CD1c-positive myeloid dendritic cell (primary cell): ENCODE measurements around the gene C1orf174.

ENCODE experiments used
- DNase-seq: peaks from one replicate; pipeline ENCODE4 v3.0.0-alpha.2; 2016; ENCODE audit errors: extremely low spot score

The C1orf174 gene

DNA sequence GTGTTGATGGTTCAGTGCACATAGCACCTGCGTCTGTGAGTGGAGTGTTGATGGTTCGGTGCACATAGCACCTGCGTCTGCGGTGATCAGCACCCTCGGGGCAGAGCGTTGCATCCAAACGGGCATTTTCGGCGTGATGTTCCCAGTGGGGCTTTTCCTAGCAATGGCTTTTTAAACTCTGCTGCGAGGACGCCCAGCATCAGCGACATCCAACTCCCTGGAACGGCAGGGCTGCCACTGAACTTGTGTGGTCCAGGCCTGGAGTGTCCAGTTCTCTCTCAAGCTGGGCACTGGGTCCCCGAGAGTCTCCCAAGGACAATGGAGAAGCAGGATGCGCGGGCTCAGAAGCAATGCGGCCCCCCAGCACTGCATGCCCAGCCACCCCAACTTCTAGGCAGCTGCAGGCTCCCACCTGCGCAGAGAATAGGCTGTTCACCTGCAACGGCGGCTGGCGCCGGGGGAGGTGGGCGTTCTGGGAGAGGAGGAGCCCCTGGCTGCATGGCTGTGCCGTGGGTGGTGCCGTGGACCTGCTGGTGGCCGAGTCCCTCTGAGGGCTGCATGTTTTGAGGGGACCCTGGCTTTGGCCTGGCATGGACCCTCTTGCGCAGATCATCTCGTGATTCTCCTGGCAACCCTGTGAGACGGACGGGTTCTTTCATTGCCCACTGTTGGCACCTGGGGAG is 10.1 kb upstream of the C1orf174 start:
- DNase-seq: no peak

- DNase-seq: no peak
Measured at GRCh38 chr1:3909615-3910014, 9.5 kb upstream of the C1orf174 start.

- DNase-seq: no peak
Measured at GRCh38 chr1:3908886-3909517, 8.9 kb upstream of the C1orf174 start.

DNA sequence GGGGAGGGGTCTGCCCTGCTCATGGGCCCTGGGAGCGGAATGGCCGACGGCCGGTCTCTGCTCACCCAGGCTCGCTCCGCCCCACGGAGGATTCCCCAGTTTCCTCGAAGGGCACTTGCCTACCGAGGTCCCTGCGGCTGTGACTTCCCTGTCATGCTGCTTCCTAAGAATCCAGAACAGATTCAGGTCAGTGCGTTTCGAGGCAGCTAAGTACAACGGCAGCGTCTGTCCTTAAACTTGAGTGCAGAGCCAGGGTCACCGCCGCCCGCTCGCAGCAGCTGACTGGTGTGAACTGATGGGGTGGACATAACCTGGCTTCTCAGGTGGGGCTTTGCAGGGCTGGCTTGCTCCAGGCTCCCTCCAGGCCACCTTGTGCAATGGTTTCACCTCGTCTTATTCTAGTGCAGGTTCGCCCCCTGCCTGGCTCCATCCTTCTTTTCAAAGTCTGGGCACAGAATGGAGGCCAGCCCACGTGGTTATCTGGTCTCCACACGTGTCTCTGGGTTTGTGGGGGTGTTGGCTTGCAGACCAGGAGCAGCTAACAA is 7.6 kb upstream of the C1orf174 start:
- DNase-seq: no peak

DNA sequence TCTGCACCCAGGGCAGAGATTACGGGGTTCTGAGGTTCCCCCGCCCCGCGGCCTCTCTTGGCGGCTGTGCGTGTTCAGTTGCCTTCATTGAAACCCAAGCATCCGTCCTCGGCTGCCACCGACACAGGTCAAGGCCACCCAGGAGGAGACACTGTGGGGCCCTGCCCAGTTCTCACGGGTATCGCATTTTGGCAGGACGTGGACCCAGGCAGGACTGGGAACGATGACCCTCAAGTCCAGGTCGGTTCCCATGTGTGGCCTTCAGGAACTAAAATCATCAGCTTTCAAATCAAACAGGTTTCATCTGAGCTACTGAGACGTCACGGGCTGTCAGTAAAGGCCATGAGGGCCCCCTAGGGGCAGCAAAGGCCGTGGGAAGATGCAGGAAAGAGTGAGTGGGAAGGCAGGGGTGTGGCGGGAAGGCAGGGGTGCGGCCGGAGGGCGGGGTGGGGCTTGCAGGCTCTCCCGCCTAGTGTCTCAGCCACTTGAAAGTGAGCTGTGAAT is 7.0 kb upstream of the C1orf174 start:
- DNase-seq: peak; percentile 48

DNA sequence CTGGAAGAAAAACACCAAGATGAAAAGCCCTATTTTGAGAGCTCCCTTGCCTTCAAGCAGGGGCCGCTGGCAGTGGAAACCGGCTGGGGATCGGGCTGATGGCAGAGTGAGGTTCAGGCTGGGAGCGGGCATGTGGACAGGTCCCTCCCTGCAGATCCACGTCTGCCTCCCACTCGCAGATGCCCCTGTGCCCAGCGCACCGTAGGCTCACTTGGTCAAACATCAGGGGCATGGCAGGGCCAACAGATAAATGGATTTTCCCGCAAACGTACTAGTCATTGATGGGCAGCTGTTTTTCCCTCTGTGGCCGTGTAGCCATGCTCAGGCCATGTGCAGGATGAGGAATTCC is 6.6 kb upstream of the C1orf174 start:
- no peak for DNase-seq

DNA sequence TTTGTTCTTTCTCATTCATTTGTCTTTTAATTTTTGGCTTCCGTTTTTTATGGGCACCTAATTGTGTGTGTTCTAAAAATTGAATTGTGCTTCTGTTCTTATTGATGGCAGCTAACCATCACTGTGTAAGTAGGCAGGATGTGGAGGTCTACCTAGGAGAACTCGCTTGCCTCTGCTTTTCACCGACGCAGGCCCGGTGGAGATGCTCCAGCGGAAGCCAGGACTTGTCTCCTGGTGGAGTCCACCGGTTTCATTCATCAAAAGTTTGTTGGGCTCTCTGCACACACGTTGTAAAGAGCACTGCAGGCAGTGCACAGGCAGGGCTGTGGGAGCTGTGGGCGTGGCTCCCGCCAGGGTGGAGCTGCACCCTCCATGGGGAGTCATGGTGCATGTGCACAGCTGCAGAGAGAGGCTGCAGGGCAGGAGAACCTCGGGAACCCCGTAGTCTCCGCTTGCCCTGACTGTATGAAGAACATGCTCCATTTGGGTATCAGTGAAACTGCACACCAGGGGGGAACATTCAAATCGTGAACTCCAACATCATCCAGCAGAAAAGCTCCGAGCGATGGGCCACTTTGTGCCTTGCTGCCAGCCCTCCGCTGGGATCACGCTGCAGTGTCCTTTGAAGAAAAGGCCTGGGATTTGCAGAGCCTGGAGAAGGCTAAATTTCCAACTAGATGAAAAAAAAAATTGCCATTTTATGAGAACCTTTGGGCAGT is 6.0 kb upstream of the C1orf174 start:
- DNase-seq: no peak

DNA sequence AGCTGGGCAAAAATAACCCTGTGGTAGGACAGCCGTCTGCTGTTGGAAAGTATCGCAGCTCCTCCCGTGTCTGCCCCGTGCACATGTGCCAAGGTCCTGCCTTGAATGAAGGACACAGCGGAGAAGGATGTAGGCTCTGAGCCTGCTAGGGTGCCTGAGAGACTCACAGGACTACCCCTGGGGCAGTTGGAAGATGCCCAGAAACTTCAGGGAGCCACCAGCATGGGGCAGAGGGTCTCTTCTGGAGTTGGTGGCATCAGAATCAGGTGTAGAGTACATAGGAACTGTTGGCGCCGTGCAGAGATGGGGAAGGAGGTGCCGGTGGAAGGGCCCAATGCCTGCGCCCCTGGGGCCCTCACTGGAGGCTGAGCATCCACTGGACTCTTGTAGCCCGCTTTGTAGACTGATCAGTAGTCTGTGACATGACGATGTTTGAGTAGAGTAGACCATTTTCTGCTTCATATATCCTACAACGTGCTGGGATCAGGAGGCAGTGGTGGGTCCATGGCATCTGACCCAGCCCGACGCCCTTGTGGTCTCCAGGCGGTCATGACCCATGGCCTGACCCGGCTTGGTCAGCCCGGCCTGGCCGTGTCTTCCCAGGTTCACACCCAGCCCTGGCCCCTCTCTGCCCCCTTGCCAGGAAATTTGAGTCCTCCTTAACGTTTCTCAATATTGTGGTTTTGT is 5.3 kb upstream of the C1orf174 start:
- DNase-seq: no peak

DNA sequence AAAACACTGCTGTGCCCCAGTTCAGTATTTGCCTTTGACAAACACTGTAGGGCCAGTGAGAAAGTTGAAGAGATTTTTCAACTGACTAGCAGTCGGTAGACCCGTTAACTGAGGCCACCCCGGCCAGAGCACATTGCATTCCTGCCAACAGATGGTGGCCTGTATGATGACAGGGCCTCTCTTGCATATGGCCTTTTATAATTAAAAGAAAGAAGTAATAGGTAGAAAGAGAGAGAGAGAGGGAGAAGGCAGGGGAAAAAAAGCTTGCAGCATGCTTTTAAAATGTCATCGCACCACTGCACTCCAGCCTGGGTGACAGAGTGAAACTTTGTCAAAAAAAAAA is 4.7 kb upstream of the C1orf174 start:
- DNase-seq: no peak

DNA sequence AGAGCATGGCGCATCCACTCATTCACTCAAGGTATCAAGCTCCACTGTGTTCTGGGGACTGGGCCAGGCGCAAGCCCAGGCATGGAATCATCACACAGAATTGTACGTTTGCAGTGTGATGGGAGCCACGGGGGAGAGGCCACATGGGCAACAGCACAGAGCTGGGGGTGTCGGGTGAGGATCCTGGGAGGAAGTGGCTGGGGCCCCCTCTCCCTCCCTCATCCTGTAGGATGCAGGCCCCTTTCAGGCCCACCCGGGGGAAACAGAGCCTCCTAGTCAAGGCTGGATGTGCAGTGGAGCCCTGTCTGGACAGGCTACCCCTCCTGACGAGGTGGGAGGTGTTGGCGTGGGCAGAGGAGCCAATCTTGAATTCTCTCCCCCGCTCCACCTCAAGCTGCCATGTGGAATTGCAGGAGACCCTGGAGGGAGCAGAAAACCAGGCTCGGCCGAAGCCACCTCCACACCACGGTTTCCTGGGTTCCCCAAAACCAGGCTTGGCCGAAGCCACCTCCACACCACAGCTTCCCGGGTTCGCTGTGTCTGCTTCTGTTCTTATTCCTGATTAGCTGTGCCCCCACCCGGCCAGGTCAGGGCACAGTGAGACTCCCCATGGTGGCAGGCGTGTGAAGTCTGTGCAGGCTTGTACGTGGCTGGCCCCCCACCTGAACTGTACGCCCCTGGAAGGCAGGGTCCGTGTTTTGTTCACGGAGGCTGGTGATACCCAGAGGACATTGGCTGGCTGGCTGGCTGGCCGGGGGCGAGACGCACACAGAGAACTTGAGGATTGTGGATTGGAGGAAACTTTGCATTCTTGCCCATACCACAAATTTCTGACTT is 4.2 kb upstream of the C1orf174 start:
- no peak for DNase-seq

DNA sequence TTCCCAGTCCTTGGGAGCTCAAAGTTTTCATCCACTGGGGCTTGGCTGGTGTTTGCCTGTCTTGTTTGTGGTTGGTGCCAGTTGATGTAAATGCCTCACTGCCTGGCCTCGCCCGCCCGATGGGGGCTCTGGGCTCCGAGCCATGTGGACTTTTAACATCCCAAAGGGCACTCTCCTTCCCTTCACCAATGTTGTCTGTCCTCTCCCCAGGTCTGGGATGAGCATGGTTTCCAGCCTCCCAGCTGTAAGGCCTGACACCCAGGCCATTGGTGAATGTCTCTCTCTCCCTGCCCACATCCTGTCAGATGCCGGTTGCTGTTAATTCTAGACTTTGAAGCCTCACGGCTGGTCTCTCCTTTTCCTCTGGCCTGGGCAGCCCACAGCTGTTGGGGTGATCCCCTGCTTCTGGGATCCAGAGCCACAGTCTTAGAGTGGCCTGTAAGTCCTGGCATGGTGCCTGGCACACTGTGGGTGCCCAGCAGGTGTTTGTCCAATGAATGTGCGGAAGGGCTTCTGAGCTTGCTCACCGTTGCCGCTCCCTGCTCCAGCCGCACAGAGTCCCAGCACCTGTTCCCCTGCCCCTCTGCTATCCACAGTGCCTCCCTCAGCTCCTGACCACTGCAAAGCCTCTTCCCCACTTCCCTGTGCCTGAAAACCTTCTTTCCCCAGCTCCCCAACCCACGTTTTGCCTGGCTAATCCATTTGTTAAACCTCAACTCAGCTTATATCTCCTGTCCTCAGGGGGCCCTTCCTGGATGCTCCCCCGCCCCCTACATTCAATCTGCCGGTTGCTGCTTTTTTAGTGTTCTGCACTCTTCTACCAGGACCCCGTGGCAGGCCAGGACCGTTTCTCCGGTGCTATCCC is 3.3 kb upstream of the C1orf174 start:
- no peak for DNase-seq

GRCh38 chr1:3902571-3903091 is 2.6 kb upstream of the C1orf174 start:
- no peak for DNase-seq

- no peak for DNase-seq
Measured at GRCh38 chr1:3902111-3902511, 2.0 kb upstream of the C1orf174 start.

GRCh38 chr1:3900969-3901529 is 977 bp upstream of the C1orf174 start:
- peak; percentile 98 for DNase-seq

- DNase-seq: peak; percentile 30
Measured at GRCh38 chr1:3899754-3900149, 320 bp downstream of the C1orf174 start.

- no peak for DNase-seq
Measured at GRCh38 chr1:3898994-3899753, 898 bp downstream of the C1orf174 start.

- DNase-seq: no peak
Measured at GRCh38 chr1:3898475-3898735, 1.7 kb downstream of the C1orf174 start.

DNA sequence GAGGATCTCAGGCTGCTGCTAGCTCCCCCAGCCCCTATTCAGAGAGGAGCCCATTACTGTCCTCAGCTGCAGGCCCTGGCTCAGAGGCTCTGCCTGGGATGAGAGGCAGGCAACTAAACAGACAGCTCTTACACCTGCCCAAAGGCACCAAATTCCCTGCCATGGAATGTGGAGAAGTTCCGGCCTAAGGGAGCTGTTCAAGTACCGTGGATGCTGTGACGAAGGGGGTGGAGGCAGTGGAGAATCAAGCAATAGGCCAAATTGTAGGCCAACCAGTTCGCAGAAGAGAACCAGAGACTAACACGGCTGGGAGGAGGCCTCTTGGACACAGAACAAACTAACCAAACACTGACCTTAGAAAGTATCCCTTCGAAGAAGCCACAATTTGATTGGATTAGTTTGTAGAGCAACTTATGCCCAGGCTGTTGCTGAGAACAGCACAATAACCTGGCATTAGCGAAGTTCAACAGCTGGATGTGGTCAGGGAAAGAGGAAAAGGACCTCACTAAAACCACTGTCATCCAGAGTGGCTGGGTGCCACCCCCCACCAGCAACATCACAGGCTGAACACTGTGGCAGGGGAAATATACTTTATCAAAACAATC is 3.6 kb downstream of the C1orf174 start:
- no peak for DNase-seq

GRCh38 chr1:3895951-3896325 is 4.1 kb downstream of the C1orf174 start:
- DNase-seq: no peak
